ENCODE results near the gene COL11A2.

Gene COL11A2

GRCh38 chr6:33171016-33171879 is 21.0 kb downstream of the COL11A2 start:
- H3K4me3 ChIP-seq (replicated peaks; ENCODE audit: low read depth, low read length), result no peak overlapping the region
- no peak for DNase-seq (ENCODE audit: extremely low read depth, low read depth)
- no peak for TF ChIP-seq CTCF (IDR thresholded peaks at IDR 0.05; ENCODE audit: low read depth, low read length, missing control alignments)

GRCh38 chr6:33170176-33171015 is 21.9 kb downstream of the COL11A2 start:
- no peak for TF ChIP-seq CTCF (IDR thresholded peaks at IDR 0.05; ENCODE audit: low read depth, low read length, missing control alignments)
- no peak for DNase-seq (ENCODE audit: extremely low read depth, low read depth)
- no peak overlapping the region for H3K4me3 ChIP-seq (replicated peaks; ENCODE audit: low read depth, low read length)

- no peak for DNase-seq (ENCODE audit: extremely low read depth, low read depth)
- no peak overlapping the region for H3K4me3 ChIP-seq (replicated peaks; ENCODE audit: low read depth, low read length)
- TF ChIP-seq CTCF (IDR thresholded peaks at IDR 0.05; ENCODE audit: low read depth, low read length, missing control alignments), result no peak
Measured at GRCh38 chr6:33169291-33170175, 22.7 kb downstream of the COL11A2 start.

GRCh38 chr6:33168639-33169038 is 23.6 kb downstream of the COL11A2 start:
- no peak for TF ChIP-seq CTCF (IDR thresholded peaks at IDR 0.05; ENCODE audit: low read depth, low read length, missing control alignments)
- no peak for DNase-seq (ENCODE audit: extremely low read depth, low read depth)
- no peak overlapping the region for H3K4me3 ChIP-seq (replicated peaks; ENCODE audit: low read depth, low read length)

GRCh38 chr6:33168284-33168601 is 24.0 kb downstream of the COL11A2 start:
- no peak for TF ChIP-seq CTCF (IDR thresholded peaks at IDR 0.05; ENCODE audit: low read depth, low read length, missing control alignments)
- no peak overlapping the region for H3K4me3 ChIP-seq (replicated peaks; ENCODE audit: low read depth, low read length)
- DNase-seq (ENCODE audit: extremely low read depth, low read depth), result no peak

All from HFF-Myc (cell line).